Measurements from ENCODE around the gene KCNT1.

Gene KCNT1

GRCh38 chr9:135769489-135770202, 67.7 kb downstream of the KCNT1 start:
- no peak for DNase-seq

DNA sequence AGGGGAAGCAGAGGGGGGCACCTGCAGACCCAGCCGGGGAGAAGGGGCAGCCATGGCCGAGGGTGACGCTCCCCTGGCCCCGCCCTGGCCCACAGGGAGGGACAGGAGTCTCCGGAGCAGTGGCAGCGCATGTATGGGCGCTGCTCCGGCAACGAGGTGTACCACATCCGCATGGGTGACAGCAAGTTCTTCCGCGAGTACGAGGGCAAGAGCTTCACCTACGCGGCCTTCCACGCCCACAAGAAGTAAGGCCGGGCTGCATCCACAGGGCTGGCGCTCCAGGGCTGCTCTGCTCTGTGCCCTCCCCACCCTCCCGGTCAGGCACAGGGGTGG, 68.2 kb downstream of the KCNT1 start:
- no peak for DNase-seq

GRCh38 chr9:135770771-135771170, 68.8 kb downstream of the KCNT1 start:
- no peak for DNase-seq

GRCh38 chr9:135771401-135772051, 69.5 kb downstream of the KCNT1 start:
- no peak for DNase-seq

- no peak for DNase-seq
These were observed 70.2 kb downstream of the KCNT1 start for GRCh38 chr9:135772056-135772646.

DNA sequence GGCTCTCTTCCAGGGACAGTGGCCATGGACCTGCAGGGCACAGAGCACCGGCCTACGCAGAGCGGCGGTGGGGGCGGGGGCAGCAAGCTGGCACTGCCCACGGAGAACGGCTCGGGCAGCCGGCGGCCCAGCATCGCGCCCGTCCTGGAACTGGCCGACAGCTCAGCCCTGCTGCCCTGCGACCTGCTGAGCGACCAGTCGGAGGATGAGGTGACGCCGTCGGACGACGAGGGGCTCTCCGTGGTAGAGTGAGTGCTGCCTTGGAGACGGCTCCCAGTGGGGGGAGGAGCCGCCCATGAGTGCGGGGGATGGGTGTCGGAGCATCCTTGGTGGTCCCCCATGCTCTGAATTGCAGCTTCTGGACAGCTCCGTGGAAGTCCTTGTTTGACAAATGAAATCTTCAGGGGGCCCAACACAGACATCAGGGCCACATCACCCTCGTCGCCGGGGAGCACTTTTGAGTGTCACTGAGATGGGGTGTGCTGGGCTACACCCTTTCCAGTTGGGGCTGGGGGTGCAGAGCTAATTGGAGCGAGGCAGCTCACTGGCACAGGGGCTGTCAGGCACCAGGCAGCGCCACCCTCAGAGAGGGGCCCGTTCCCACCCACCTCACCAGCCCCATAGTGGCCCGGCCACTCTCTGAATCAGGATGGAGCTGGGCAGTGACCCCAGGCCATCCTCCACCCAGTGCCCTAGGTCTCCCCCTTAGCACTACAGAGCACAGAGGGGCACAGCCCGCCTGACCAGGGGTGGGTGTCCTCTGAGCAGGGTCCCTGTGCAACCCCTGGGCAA, 70.9 kb downstream of the KCNT1 start:
- no peak for DNase-seq

DNA sequence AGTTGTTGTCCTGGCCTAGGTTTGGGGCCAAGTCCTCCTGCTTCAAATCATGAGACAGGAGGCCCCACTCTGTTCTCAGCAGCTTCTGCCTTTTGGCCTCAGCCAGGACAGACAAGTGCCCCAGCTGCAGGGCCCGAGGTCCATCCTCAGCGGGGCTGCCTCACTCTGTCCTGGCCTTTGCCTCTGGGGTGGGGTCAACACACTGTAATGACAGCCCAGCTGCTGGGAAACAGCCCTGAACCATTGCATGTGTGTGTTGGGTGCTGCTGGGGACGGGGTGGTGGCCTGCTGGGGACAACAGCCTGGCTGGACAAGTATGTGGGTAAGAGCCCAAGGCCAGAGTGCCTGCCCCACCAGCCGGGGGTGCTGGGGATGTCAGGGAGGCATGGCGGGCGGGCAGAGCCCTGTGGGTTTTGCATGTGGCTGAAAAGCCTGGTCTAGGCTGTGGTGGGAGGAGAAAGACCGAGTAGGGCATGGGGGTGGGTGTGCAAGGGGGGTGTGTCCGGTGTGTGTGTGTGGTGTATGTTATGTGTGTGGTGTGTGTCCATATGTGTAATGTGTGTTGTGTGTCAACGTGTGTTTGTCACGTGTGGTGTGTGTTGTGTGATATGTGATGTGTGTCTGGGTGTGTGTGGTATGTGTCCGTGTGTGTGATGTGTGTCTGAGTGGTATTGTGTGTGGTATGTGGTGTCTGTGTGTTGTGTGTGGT, 71.7 kb downstream of the KCNT1 start:
- no peak for DNase-seq

DNA sequence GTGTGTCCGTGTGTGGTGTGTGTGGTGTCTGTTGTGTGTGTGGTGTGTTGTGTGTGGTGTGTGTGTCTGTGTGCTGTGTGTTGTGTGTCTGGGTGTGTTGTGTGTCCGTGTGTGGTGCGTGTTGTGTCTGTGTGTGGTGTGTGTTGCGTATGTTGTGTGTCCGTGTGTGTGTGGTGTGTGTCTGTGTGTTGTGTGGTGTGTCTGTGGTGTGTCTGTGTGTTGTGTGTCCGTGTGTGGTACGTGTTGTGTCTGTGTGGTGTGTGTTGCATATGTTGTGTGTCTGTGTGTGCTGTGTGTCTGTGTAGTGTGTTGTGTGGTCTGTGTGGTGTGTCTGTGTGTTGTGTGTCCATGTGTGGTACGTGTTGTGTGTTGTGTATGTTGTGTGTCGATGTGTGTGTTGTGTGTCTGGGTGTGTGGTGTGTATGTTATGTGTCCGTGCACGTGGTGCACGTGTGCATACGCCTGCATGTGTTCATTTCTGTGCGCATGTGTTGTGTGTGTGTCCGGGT, 72.3 kb downstream of the KCNT1 start:
- DNase-seq: no peak

DNA sequence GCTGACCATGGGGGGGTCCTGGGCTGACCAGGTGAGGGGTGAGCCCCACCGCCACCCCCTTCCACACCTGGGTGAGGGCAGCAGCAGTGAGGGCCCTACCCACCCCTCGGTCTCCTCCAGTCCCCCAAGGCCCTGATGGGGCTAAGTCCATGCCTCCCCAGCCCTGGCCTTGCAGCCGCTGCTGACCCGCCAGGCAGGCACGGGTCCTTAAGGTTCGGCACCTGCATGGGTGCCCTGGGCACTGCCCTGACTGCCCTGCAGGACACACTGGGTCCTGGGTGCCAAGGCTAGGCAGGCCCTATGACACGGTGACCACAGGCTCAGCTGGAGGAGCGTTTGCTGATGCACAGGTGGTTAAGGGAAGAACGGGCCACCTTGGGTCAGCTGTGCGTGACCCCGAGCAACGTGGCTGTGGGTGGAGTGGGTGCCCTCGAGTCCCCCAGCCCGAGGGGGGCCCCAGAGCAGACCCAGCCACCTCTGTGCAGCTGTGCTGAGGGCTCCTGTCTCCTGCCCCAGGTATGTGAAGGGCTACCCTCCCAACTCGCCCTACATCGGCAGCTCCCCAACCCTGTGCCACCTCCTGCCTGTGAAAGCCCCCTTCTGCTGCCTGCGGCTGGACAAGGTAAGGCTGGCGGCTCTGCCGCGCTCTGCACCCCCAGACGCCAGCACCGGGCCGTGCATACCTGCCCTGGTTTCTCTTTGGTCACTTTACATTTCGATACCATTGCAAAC, 73.0 kb downstream of the KCNT1 start:
- DNase-seq: no peak

GRCh38 chr9:135775911-135776310, 73.9 kb downstream of the KCNT1 start:
- no peak for DNase-seq

DNA sequence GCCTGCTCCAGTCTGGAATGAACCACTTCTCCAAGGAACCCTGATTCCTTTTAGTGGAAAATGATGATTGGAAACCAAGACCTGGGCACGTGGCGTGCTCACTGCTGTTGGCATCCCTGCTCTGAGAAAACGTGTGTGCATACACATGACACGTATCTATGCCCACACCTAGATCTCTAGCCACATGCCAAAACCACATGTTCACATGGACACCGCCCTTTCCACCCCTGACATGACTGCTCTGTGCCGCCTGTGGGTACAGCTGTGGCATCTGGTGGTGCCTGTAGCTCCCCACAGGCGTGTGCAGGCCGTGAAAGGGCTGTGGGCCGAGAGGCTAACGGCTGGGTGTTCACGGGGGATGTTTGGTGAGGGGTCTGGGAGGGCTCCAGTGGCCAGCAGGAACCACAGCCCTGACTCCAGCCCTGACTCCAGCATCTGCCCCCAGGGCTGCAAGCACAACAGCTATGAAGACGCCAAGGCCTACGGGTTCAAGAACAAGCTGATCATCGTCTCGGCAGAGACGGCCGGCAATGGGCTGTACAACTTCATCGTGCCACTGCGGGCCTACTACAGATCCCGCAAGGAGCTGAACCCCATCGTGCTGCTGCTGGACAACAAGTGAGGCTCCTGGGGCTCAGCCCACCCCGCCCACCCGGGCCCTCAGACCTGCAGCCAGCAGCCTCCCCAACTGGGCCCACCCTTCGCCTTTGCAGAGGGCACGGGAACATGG, 75.1 kb downstream of the KCNT1 start:
- DNase-seq: no peak

- no peak for DNase-seq
These were observed 75.7 kb downstream of the KCNT1 start for GRCh38 chr9:135777623-135778177.

DNA sequence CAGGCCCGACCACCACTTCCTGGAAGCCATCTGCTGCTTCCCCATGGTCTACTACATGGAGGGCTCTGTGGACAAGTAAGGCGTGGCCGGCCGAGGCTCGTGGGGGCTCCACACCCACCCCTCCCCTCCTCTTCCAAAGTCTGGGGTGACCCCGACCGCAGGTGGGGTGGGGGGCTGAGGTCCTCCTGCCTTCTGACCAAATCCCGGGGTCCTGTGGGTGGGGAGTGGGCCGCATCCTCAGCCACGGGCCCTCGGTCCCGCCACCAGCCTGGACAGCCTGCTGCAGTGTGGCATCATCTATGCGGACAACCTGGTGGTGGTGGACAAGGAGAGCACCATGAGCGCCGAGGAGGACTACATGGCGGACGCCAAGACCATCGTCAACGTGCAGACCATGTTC, 76.4 kb downstream of the KCNT1 start:
- no peak for DNase-seq

GRCh38 chr9:135779571-135779970, 77.6 kb downstream of the KCNT1 start:
- DNase-seq: no peak

- DNase-seq: no peak
These were observed 78.1 kb downstream of the KCNT1 start for GRCh38 chr9:135780086-135780485.

DNA sequence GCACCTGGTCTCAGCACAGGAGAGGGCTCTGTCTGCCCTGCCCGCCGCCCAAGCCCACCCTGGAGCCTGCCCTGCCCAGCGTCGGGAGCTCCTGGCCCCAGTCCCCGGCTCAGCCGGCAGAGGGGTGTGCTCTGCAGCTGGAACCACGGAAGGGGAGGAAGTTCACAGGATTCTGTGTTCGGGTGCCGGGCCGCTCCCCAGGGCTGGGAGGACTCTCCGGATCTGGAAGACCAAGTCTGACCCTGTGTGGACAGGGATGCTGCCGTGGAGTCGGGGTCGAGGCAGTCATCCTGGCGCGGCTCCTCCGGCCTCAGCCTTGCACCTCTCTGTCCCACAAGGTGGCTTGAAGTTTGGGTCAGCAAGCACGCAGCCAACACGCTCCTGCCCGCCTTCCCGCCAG, 78.6 kb downstream of the KCNT1 start:
- DNase-seq: no peak

GRCh38 chr9:135782946-135783345, 81.0 kb downstream of the KCNT1 start:
- no peak for DNase-seq

DNA sequence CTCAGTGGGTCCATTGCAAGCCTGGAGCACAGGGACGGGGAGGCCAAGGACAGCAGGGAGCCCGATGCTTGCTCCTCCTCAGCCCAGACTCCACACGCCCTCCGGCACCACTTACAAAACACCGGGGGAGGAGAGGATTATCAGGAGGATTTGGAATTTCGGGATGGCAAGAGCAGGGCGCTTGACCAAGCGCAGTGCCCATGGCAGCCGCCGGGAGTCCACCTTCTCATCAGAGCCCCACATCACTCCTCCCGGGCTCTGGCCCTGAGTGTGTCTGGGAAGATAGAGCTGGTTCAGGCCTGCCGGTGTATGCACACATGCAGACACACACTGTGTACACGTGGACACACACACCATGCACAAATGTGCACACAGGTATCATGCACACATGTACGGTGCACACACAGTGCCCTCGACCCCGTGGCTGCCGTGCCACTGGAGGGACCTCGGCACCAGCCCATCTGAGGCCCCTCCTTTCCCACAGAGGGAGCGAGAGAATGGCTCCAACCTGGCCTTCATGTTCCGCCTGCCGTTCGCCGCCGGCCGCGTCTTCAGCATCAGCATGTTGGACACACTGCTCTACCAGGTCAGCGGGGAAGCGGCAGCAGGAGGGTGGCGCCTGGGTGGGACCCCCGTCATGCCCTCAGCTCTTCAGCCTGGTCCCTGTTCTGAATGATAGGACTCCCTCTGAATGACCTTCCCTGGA, 81.7 kb downstream of the KCNT1 start:
- no peak for DNase-seq

GRCh38 chr9:135785013-135785575, 83.1 kb downstream of the KCNT1 start:
- DNase-seq: no peak

DNA sequence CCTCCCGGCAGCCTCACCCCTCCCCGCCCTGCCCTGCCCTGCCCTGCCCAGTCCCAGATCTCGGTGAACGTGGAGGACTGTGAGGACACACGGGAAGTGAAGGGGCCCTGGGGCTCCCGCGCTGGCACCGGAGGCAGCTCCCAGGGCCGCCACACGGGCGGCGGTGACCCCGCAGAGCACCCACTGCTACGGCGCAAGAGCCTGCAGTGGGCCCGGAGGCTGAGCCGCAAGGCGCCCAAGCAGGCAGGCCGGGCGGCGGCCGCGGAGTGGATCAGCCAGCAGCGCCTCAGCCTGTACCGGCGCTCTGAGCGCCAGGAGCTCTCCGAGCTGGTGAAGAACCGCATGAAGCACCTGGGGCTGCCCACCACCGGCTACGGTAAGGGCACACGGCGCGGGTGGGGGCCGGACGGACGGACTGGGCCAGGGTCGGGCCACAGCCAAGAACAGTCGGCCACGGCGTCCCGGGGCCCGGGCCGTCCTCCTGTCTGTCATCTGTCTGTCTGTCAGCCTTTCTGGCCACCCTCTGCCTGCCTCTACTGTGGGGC, 84.2 kb downstream of the KCNT1 start:
- DNase-seq: no peak

Data from activated CD4-positive, CD25-positive, alpha-beta regulatory T cell (primary cell).